Jurkat, Clone E6-1 (cell line): ENCODE measurements around the gene CERCAM.
"Not testable (repeated sequence)": the region's sequence is repeated elsewhere in the genome, so short reads cannot be mapped to it uniquely, and the experiment has no call there.

Source experiments
- DNase-seq: peaks from one replicate; pipeline ENCODE4 v3.0.0-alpha.2; 2011; ENCODE audit warnings: low read depth, low spot score
- H3K4me3 ChIP-seq: 2 replicates; pipeline ENCODE4 v1.5.1; 2011; ENCODE audit warnings: mild to moderate bottlenecking, low read length, control low read depth, moderate library complexity

CERCAM gene

GRCh38 chr9:128438343-128439109 lies 17.9 kb downstream of the CERCAM start:
- peak; percentile 55 for DNase-seq
- H3K4me3 ChIP-seq, result no peak overlapping the region

GRCh38 chr9:128439273-128439672 lies 18.6 kb downstream of the CERCAM start:
- H3K4me3 ChIP-seq, result no peak overlapping the region
- no peak for DNase-seq

- DNase-seq, result no peak
Observed at GRCh38 chr9:128442150-128442549, 21.5 kb downstream of the CERCAM start.

GRCh38 chr9:128446505-128446904 lies 25.8 kb downstream of the CERCAM start:
- not testable (repeated sequence) for DNase-seq

More at GRCh38 chr9:128442150-128442549, 21.5 kb downstream of the CERCAM start:
- H3K4me3 ChIP-seq, result no peak overlapping the region

GRCh38 chr9:128448746-128449145 lies 28.1 kb downstream of the CERCAM start:
- DNase-seq, result no peak
- H3K4me3 ChIP-seq, result no peak overlapping the region

More at GRCh38 chr9:128446505-128446904, 25.8 kb downstream of the CERCAM start:
- H3K4me3 ChIP-seq, result not testable (repeated sequence)

- no peak for DNase-seq
Observed at GRCh38 chr9:128454991-128455390, 34.3 kb downstream of the CERCAM start.

GRCh38 chr9:128455849-128456612 lies 35.4 kb downstream of the CERCAM start, which contains the start of gene ODF2:
TSS of gene ODF2 (plus strand) at chr9:128456006. CDS start at chr9:128456092, 86 bp downstream.
- peak within 1 kb of the TSS; percentile 84 for H3K4me3 ChIP-seq
- peak; percentile 95 for DNase-seq

More at GRCh38 chr9:128454991-128455390, 34.3 kb downstream of the CERCAM start:
- no peak overlapping the region for H3K4me3 ChIP-seq

GRCh38 chr9:128456613-128457061 lies 36.0 kb downstream of the CERCAM start:
- DNase-seq, result peak; percentile 50
- H3K4me3 ChIP-seq, result peak overlapping the region; percentile 84

GRCh38 chr9:128457207-128457606 lies 36.5 kb downstream of the CERCAM start:
- no peak for DNase-seq

GRCh38 chr9:128459011-128459410 lies 38.4 kb downstream of the CERCAM start:
- no peak overlapping the region for H3K4me3 ChIP-seq
- DNase-seq, result no peak

More at GRCh38 chr9:128457207-128457606, 36.5 kb downstream of the CERCAM start:
- H3K4me3 ChIP-seq, result peak overlapping the region; percentile 84

GRCh38 chr9:128469070-128469469 lies 48.4 kb downstream of the CERCAM start:
- no peak overlapping the region for H3K4me3 ChIP-seq
- DNase-seq, result no peak

GRCh38 chr9:128470560-128470959 lies 49.9 kb downstream of the CERCAM start:
- peak; percentile 92 for DNase-seq
- H3K4me3 ChIP-seq, result no peak overlapping the region

GRCh38 chr9:128473104-128473503 lies 52.4 kb downstream of the CERCAM start:
- DNase-seq, result no peak
- no peak overlapping the region for H3K4me3 ChIP-seq

- no peak overlapping the region for H3K4me3 ChIP-seq
- DNase-seq, result no peak
Observed at GRCh38 chr9:128475867-128476266, 55.2 kb downstream of the CERCAM start.

GRCh38 chr9:128479262-128479661 lies 58.6 kb downstream of the CERCAM start:
- H3K4me3 ChIP-seq, result no peak overlapping the region
- DNase-seq, result no peak

GRCh38 chr9:128481561-128481960 lies 60.9 kb downstream of the CERCAM start:
- no peak overlapping the region for H3K4me3 ChIP-seq
- DNase-seq, result no peak

- no peak overlapping the region for H3K4me3 ChIP-seq
- DNase-seq, result no peak
Observed at GRCh38 chr9:128482186-128482585, 61.5 kb downstream of the CERCAM start.

GRCh38 chr9:128484686-128485413 lies 64.2 kb downstream of the CERCAM start:
- DNase-seq, result no peak
- no peak overlapping the region for H3K4me3 ChIP-seq

- no peak overlapping the region for H3K4me3 ChIP-seq
- DNase-seq, result no peak
Observed at GRCh38 chr9:128485414-128485855, 64.8 kb downstream of the CERCAM start.
